HCT116 (cell line): Measurements from ENCODE around the gene ANKRD33. TPM values are rescaled to one million over a fixed set of nuclear protein-coding genes. Genes with fewer than 3 reads are reported as not detected.

Source experiments
- ATAC-seq: fragments of 200-7000 bp; cut with Tn5 transposase; 2 replicates; pipeline ENCODE4 v1.9.1; 2020; ENCODE audit warnings: mild to moderate bottlenecking, moderate library complexity
- BruUV-seq: library from RNA; stranded (reverse); fragments of 400-500 nt; replicated peaks from 2 replicates; lab custom pipeline; 2021; lab: Mats Ljungman, UMichigan
- CTCF ChIA-PET: fragments of 300-600 bp; sonication (Branson Sonifier 250); formaldehyde crosslinking; loops from one replicate; lab custom pipeline; 2021; ENCODE audit warnings: antibody characterized with exemption; lab: Charles Lee
- POLR2A ChIA-PET: fragments of 300-600, 350-600 bp; sonication (Branson Sonifier 250); formaldehyde crosslinking; loops from one replicate; lab custom pipeline; 2021; ENCODE audit warnings: antibody characterized with exemption; lab: Charles Lee
- RAD21 ChIA-PET, 2 experiments: fragments of 300-600 bp; sonication (Branson Sonifier 250); formaldehyde crosslinking; loops; one replicate each; lab custom pipeline; 2023; ENCODE audit warnings: low total read pairs in 2 of 2; ENCODE audit not compliant: uncharacterized antibody in 2 of 2, unreplicated experiment in 2 of 2, low non-redundant PET in 1 of 2; lab: Charles Lee
- DNase-seq: peaks from one replicate; pipeline ENCODE4 v3.0.0-alpha.2; 2010; ENCODE audit warnings: low read depth, low spot score
- H2AFZ ChIP-seq: fragments of 200-600 bp; shearing (Covaris generic), sonication (generic); 2 replicates; pipeline ENCODE4 v1.6.1; 2017; ENCODE audit warnings: low read depth, mixed run types, mixed read lengths, antibody characterized with exemption, low read length; ENCODE audit not compliant: poor library complexity, severe bottlenecking
- H3K27ac ChIP-seq: 2 replicates; pipeline ENCODE4 v1.5.1; 2012; ENCODE audit warnings: low read depth, low read length
- H3K27me3 ChIP-seq: fragments of 200-600 bp; sonication (generic); 2 replicates; pipeline ENCODE4 v1.6.1; 2016; ENCODE audit warnings: mixed run types, low read length, mixed read lengths; ENCODE audit not compliant: insufficient read depth
- H3K36me3 ChIP-seq, 2 experiments: fragments of 200-500 bp in 1 of 2; fragments of 200-600 bp in 1 of 2; sonication (Bioruptor generic) in 1 of 2; sonication (generic) in 1 of 2; 2 replicates each; pipeline versions ENCODE4 v1.5.1 to v1.6.1; 2014 to 2016; ENCODE audit warnings: low read length in 2 of 2, inconsistent platforms in 1 of 2, mixed read lengths in 1 of 2, mixed run types in 1 of 2; ENCODE audit not compliant: insufficient read depth in 2 of 2, control insufficient read depth in 1 of 2
- H3K4me1 ChIP-seq, 2 experiments: fragments of 200-600 bp in 1 of 2; sonication (generic) in 1 of 2; 2 replicates each; pipeline versions ENCODE4 v1.5.1 to v1.6.1; 2012 to 2017; ENCODE audit warnings: low read length in 2 of 2, inconsistent platforms in 1 of 2, mild to moderate bottlenecking in 1 of 2, mixed read lengths in 1 of 2, mixed run types in 1 of 2, moderate library complexity in 1 of 2; ENCODE audit not compliant: insufficient read depth in 2 of 2, control insufficient read depth in 1 of 2
- H3K4me2 ChIP-seq: fragments of 200-600 bp; sonication (generic); 2 replicates; pipeline ENCODE4 v1.6.1; 2017; ENCODE audit warnings: mixed run types, low read length, mixed read lengths
- H3K4me3 ChIP-seq, 2 experiments: fragments of 200-600 bp in 1 of 2; sonication (generic) in 1 of 2; replicated peaks in 1 of 2; 2 replicates each; pipeline ENCODE4 v1.5.1; 2011 to 2016; ENCODE audit warnings: low read length in 2 of 2, control low read depth in 1 of 2, low read depth in 1 of 2, mild to moderate bottlenecking in 1 of 2, mixed read lengths in 1 of 2, mixed run types in 1 of 2
- H3K79me2 ChIP-seq: fragments of 200-600 bp; sonication (generic); 2 replicates; pipeline ENCODE4 v1.6.1; 2017; ENCODE audit warnings: mild to moderate bottlenecking, mixed run types, low read length, moderate library complexity, mixed read lengths; ENCODE audit not compliant: insufficient read depth
- H3K9ac ChIP-seq: fragments of 200-600 bp; sonication (generic); 2 replicates; pipeline ENCODE4 v1.6.1; 2016; ENCODE audit warnings: low read length, mixed read lengths
- H3K9me2 ChIP-seq: fragments of 200-600 bp; sonication (generic), shearing (Covaris generic); 2 replicates; pipeline ENCODE4 v1.6.1; 2017; ENCODE audit warnings: mixed run types, mild to moderate bottlenecking, moderate library complexity; ENCODE audit not compliant: insufficient read depth
- H3K9me3 ChIP-seq, 2 experiments: fragments of 200-500 bp in 1 of 2; fragments of 200-600 bp in 1 of 2; sonication (Bioruptor generic) in 1 of 2; sonication (generic) in 1 of 2; 2 replicates each; pipeline ENCODE4 v1.6.1; 2014 to 2017; ENCODE audit warnings: low read length in 2 of 2, mixed read lengths in 2 of 2, inconsistent platforms in 1 of 2, low read depth in 1 of 2, mild to moderate bottlenecking in 1 of 2, mixed run types in 1 of 2, moderate library complexity in 1 of 2; ENCODE audit not compliant: control insufficient read depth in 1 of 2, insufficient read depth in 1 of 2
- H4K20me1 ChIP-seq: fragments of 200-600 bp; sonication (generic), shearing (Covaris generic); 2 replicates; pipeline ENCODE4 v1.6.1; 2017; ENCODE audit warnings: mixed run types, mild to moderate bottlenecking, moderate library complexity; ENCODE audit not compliant: insufficient read depth
- ATF3 ChIP-seq: IDR thresholded peaks from 2 replicates; pipeline ENCODE4 v1.6.1; 2012
- CBX3 ChIP-seq: IDR thresholded peaks from 2 replicates; pipeline ENCODE4 v1.6.1; 2012; ENCODE audit warnings: low read depth
- CEBPB ChIP-seq: IDR thresholded peaks from 2 replicates; pipeline ENCODE4 v1.6.1; 2012; ENCODE audit warnings: low read depth
- CTCF ChIP-seq, 3 experiments: fragments of 200-600 bp in 1 of 3; sonication (generic) in 1 of 3; IDR thresholded peaks in 2 of 3; conservative IDR thresholded peaks in 1 of 3; 2 replicates each; pipeline ENCODE4 v1.5.1; 2012 to 2017; ENCODE audit warnings: low read depth in 2 of 3, low read length in 2 of 3, antibody characterized with exemption in 1 of 3, borderline replicate concordance in 1 of 3, control low read depth in 1 of 3, mild to moderate bottlenecking in 1 of 3, mixed read lengths in 1 of 3, mixed run types in 1 of 3, moderate library complexity in 1 of 3; ENCODE audit not compliant: insufficient read depth in 1 of 3
- EGR1 ChIP-seq: IDR thresholded peaks from 2 replicates; pipeline ENCODE4 v1.6.1; 2012; ENCODE audit warnings: low read depth
- ELF1 ChIP-seq: IDR thresholded peaks from 2 replicates; pipeline ENCODE4 v1.6.1; 2012; ENCODE audit warnings: low read depth, borderline replicate concordance
- EZH2 ChIP-seq: fragments of 200-600 bp; sonication (generic); IDR thresholded peaks from 2 replicates; pipeline ENCODE4 v1.6.1; 2017; ENCODE audit warnings: antibody characterized with exemption, mixed run types
- EZH2phosphoT487 ChIP-seq: fragments of 200-600 bp; IDR thresholded peaks from 2 replicates; pipeline ENCODE4 v1.6.1; 2018; ENCODE audit warnings: antibody characterized with exemption, borderline replicate concordance
- FOSL1 ChIP-seq: IDR thresholded peaks from 2 replicates; pipeline ENCODE4 v1.6.1; 2012; ENCODE audit warnings: low read depth
- POLR2AphosphoS5 ChIP-seq: IDR thresholded peaks from 2 replicates; pipeline ENCODE4 v1.6.1; 2011; ENCODE audit warnings: mild to moderate bottlenecking, low read depth, low read length, moderate library complexity
- RAD21 ChIP-seq: IDR thresholded peaks from 2 replicates; pipeline ENCODE4 v1.6.1; 2012; ENCODE audit warnings: low read depth, mild to moderate bottlenecking
- REST ChIP-seq: IDR thresholded peaks from 2 replicates; pipeline ENCODE4 v1.6.1; 2012; ENCODE audit warnings: low read depth
- SIN3A ChIP-seq: IDR thresholded peaks from 2 replicates; pipeline ENCODE4 v1.6.1; 2012; ENCODE audit warnings: low read depth
- SP1 ChIP-seq: IDR thresholded peaks from 2 replicates; pipeline ENCODE4 v1.6.1; 2012; ENCODE audit warnings: low read depth
- SRF ChIP-seq: IDR thresholded peaks from 2 replicates; pipeline ENCODE4 v1.6.1; 2012; ENCODE audit warnings: low read depth
- YY1 ChIP-seq: IDR thresholded peaks from 2 replicates; pipeline ENCODE4 v1.6.1; 2011; ENCODE audit warnings: low read length, low read depth, moderate library complexity, mild to moderate bottlenecking; ENCODE audit not compliant: insufficient replicate concordance; ENCODE audit errors: extremely low read depth
- ZBTB33 ChIP-seq: IDR thresholded peaks from 2 replicates; pipeline ENCODE4 v1.6.1; 2011; ENCODE audit warnings: mild to moderate bottlenecking, low read length, moderate library complexity; ENCODE audit not compliant: insufficient replicate concordance; ENCODE audit errors: extremely low read depth
- ZFX ChIP-seq: fragments of 450-650 bp; IDR thresholded peaks from 2 replicates; pipeline ENCODE4 v1.6.1; 2017
- ZNF274 ChIP-seq: fragments of 200-500 bp; sonication (Bioruptor generic); IDR thresholded peaks from 2 replicates; pipeline ENCODE4 v1.6.1; 2014; ENCODE audit warnings: mild to moderate bottlenecking, low read depth, low read length, inconsistent platforms
- intact Hi-C: fragments of 100-400 bp; cut with micrococcal nuclease; formaldehyde crosslinking; loops from 2 replicates; pipeline ENCODE4 v1.10.0; 2022
- total RNA-seq: library from RNA; stranded (reverse); gene quantifications from one replicate; pipeline ENCODE4 v1.2.1, GENCODE V29; 2021; ENCODE audit not compliant: unreplicated experiment

The ANKRD33 gene
- total RNA-seq, 1 experiment from 2014 or later, result not detected

- intact Hi-C loops, result no loop called here
- DNase-seq (no peak), ATAC-seq (no peak)
- Histone ChIP-seq H3K9me3 (no peaks in the 10 kb centered on the region), H3K9me2 (no peaks in the 10 kb centered on the region), H4K20me1 (no peaks in the 10 kb centered on the region), H3K79me2 (no peaks in the 10 kb centered on the region), H3K36me3 (no peaks in the 10 kb centered on the region), H3K9ac (no peak overlapping the region), H3K4me2 (no peak overlapping the region), H2AFZ (no peak overlapping the region), H3K27ac (no peak overlapping the region), H3K4me3 (no peak overlapping the region), H3K4me1 (peaks cover 0 to 6% of the 10 kb centered on the region in 2 experiments; a peak in 1 of 4 replicates), H3K27me3 (no peaks in the 10 kb centered on the region)
- ChIA-PET CTCF (no interaction called here), RAD21 (no interaction called here), POLR2A (no interaction called here)
- no peak for TF ChIP-seq CTCF (IDR thresholded peaks at IDR 0.05 in 2 of 3, conservative IDR thresholded peaks at IDR 0.05 in 1 of 3; ENCODE audit: borderline replicate concordance in 1 of 3, insufficient read depth in 1 of 3, low read depth in 2 of 3, low read length in 2 of 3)
- no peak for TF ChIP-seq ZNF274
- no peak for TF ChIP-seq EZH2phosphoT487
- TF ChIP-seq YY1, result no peak
- TF ChIP-seq EZH2, result no peak
- TF ChIP-seq REST, result no peak
- TF ChIP-seq ELF1, result no peak
- TF ChIP-seq POLR2AphosphoS5, result no peak
- no peak for TF ChIP-seq ATF3
- TF ChIP-seq SP1, result no peak
- no peak for TF ChIP-seq FOSL1
- TF ChIP-seq ZBTB33, result no peak
- no peak for TF ChIP-seq RAD21
- TF ChIP-seq CBX3, result no peak
- no peak for TF ChIP-seq ZFX
- TF ChIP-seq SRF, result no peak
- no peak for TF ChIP-seq EGR1
- no peak for TF ChIP-seq SIN3A
- TF ChIP-seq CEBPB, result no peak
- no TSS peak for BruUV-seq
Measured at GRCh38 chr12:51863933-51864832, 23.7 kb upstream of the ANKRD33 start.
